Prostate gland (tissue), 2 donors: Measurements from ENCODE around the gene LRRC31. TPM values are rescaled to one million over a fixed set of nuclear protein-coding genes. Genes with fewer than 3 reads are reported as not detected.
A peak's percentile ranks its signal among the peaks of the same experiment; 100 is the strongest.

ENCODE experiments used
- DNase-seq: peaks from one replicate; pipeline ENCODE4 v3.0.0-alpha.2; 2019; ENCODE audit warnings: low spot score
- H3K27ac ChIP-seq, 2 donors: fragments of 200-600 bp; sonication (generic); 2 replicates each; pipeline ENCODE4 v1.5.1; 2017 to 2019
- H3K27me3 ChIP-seq: fragments of 200-600 bp; sonication (generic); replicated peaks from 2 replicates; pipeline ENCODE4 v1.5.1; 2019; ENCODE audit not compliant: insufficient read depth
- H3K36me3 ChIP-seq, 2 donors: fragments of 200-600 bp; sonication (generic); 1 replicate in 1 of 2; 2 replicates in 1 of 2; pipeline versions ENCODE4 v1.5.1 to v1.8.1; 2017 to 2019
- H3K4me1 ChIP-seq: fragments of 200-600 bp; sonication (generic); replicated peaks from 2 replicates; pipeline ENCODE4 v1.5.1; 2019
- H3K4me3 ChIP-seq, 2 donors: fragments of 200-600 bp; sonication (generic); 2 replicates each; pipeline ENCODE4 v1.5.1; 2017 to 2019
- H3K9me3 ChIP-seq: fragments of 200-600 bp; sonication (generic); 2 replicates; pipeline ENCODE4 v1.5.1; 2017
- POLR2A ChIP-seq: fragments of 450-650 bp; IDR thresholded peaks from one replicate; pipeline ENCODE4 v1.6.1; 2016; ENCODE audit warnings: antibody characterized with exemption, mild to moderate bottlenecking
- POLR2AphosphoS5 ChIP-seq: sonication (generic); formaldehyde crosslinking; IDR thresholded peaks from one replicate; pipeline ENCODE4 v1.6.1; 2017; ENCODE audit warnings: antibody characterized with exemption
- WGBS: methylation state at CpG from one replicate; pipeline ENCODE4 v1.1.5; 2018; 5-methylcytosine and 5-hydroxymethylcytosine counted together
- intact Hi-C: fragments of 100-400 bp; cut with DNase I; formaldehyde crosslinking; loops from one replicate; pipeline ENCODE4 v1.14.2; 2022
- total RNA-seq, 2 donors: library from RNA; depleted of rRNA; stranded (reverse); fragments of >200 nt; gene quantifications; one replicate each; pipeline ENCODE4 v1.1.0, GENCODE V29; 2016
- TF ChIP-seq, protein P1 (sequence below), 4 experiments: fragments of 200-600 bp in 2 of 4; fragments of 450-650 bp in 2 of 4; sonication (generic) in 2 of 4; IDR thresholded peaks; 1 replicate in 3 of 4; 2 replicates in 1 of 4; pipeline ENCODE4 v1.5.1; 2016 to 2019; ENCODE audit warnings: antibody characterized with exemption in 4 of 4, mild to moderate bottlenecking in 2 of 4, moderate library complexity in 2 of 4

The LRRC31 gene
- total RNA-seq, 2 donors from 2014 or later: 0.91 to 1.1 TPM

DNA sequence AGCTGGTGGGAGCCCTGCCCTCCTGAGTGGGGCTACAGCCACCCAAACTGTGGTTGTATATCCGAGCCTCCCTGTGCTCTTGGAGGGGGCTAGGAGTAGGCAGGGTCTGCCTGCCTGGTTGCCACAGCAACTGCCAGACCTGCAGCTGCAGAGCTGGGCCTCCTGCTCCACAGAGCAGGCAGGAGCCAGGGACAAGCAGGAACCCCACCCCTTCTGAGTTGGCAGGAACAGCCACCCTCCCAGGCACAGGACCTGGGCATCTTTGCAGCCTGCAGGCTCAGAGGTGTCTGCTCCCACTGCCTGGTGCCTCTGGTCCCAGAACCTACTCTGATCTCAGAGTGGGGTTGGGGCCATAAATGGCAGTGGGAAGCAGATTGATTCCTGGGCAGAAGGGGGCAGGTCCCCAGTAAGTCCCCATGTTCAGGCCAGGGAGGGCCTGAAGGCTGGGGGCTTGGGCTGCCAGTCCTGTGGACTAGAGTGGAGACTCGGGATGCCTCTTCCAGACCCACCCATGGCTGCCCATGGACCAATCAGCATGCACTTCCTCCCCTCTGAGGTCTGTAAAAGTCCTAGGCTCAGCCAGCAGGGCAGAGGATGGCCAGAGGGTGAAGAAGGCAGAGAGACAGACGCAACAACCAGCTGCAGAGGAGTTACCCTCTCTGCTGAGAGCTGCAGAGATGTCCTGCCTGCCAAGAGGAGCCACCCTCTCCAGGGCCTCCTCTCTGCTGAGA, 10.3 kb upstream of the LRRC31 start:
- H3K27me3 ChIP-seq: no peaks in the 10 kb centered on the region
- no peak for DNase-seq
- intact Hi-C loops: no loop called here
- 56% methylated on average over 3 of the region's 3 CpGs for WGBS
- no peaks in the 10 kb centered on the region for H3K36me3 ChIP-seq
- H3K4me1 ChIP-seq: no peaks in the 10 kb centered on the region
- H3K4me3 ChIP-seq: no peak overlapping the region
- TF ChIP-seq POLR2AphosphoS5 (no peak), POLR2A (no peak)
- TF ChIP-seq, protein P1, sequence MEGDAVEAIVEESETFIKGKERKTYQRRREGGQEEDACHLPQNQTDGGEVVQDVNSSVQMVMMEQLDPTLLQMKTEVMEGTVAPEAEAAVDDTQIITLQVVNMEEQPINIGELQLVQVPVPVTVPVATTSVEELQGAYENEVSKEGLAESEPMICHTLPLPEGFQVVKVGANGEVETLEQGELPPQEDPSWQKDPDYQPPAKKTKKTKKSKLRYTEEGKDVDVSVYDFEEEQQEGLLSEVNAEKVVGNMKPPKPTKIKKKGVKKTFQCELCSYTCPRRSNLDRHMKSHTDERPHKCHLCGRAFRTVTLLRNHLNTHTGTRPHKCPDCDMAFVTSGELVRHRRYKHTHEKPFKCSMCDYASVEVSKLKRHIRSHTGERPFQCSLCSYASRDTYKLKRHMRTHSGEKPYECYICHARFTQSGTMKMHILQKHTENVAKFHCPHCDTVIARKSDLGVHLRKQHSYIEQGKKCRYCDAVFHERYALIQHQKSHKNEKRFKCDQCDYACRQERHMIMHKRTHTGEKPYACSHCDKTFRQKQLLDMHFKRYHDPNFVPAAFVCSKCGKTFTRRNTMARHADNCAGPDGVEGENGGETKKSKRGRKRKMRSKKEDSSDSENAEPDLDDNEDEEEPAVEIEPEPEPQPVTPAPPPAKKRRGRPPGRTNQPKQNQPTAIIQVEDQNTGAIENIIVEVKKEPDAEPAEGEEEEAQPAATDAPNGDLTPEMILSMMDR (IDR thresholded peaks at IDR 0.05): no peak
- H3K9me3 ChIP-seq: no peaks in the 10 kb centered on the region
- H3K27ac ChIP-seq: no peak overlapping the region

DNA sequence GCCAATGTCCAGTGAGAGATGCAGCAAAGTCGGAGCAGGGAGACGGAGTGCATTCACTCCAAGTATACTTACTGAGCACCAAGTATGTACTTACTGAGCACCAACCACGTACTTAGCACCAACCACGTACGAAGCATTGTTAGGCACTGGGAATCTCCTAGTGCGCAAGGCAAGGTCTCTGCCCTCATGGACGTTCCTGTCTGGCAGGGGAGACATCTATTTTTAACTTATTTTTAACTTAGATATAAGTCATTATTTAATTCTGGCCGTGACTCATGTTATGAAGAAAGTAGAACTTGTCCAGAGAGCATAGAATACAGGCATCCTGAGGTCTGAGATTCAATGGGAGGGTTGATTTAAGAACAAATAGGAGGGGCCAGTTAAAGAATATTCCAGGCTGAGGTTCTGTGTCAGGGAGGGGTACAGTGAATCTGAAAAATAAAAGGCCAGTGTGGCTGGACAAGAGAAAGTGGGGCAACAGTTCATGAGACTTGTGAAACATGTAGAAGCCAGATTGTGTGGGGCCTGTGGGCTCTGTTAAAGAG, 9.3 kb upstream of the LRRC31 start:
- no peak for TF ChIP-seq POLR2AphosphoS5
- TF ChIP-seq, protein P1 (IDR thresholded peaks at IDR 0.05): no peak
- no peak for TF ChIP-seq POLR2A
- Histone ChIP-seq H3K36me3 (no peaks in the 10 kb centered on the region), H3K27ac (no peak overlapping the region), H3K4me3 (no peak overlapping the region), H3K27me3 (no peaks in the 10 kb centered on the region), H3K4me1 (no peaks in the 10 kb centered on the region), H3K9me3 (no peaks in the 10 kb centered on the region)
- no peak for DNase-seq
- intact Hi-C loops: no loop called here
- 89% methylated on average over 8 of the region's 8 CpGs for WGBS

DNA sequence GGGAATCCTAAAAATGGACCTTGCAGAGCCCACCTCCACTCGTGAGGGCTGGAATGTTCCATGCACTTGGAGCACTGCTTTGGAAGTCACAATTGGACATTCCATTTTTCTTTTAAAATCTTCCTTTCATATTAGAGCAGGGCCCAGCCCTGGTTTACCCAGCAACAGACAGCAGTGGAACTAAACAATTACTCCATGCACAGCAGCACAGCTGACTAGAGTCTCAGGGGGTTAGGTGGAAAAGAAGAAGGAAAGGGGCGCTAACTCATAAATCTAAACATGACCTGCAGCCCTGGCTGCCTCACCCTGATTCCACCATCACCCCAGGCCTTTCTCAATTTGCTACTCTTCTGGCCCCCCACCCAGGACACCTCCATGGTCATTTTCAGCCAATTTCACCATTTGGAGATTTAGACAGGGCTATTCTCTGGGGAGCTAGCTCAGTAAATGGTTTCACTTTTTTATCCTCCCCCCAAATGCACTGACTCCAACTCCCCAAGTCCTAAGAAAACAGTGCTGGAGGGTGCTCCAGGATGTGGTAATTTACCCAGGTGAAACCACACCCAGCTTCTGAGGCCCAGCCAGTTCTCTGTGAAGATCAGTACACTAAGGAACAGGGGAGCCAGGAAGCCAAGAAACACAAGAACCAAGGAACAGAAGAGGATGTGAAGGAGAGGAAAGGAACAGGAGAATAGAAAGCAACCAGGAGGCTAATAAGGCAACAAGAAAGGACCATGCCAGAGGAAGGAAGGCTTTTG, 1.6 kb upstream of the LRRC31 start:
- WGBS: 86% methylated on average over 2 of the region's 2 CpGs
- Histone ChIP-seq H3K9me3 (no peaks in the 10 kb centered on the region), H3K4me3 (no peak overlapping the region), H3K4me1 (no peaks in the 10 kb centered on the region), H3K27ac (peak overlapping the region; percentile 64 to 71), H3K36me3 (no peaks in the 10 kb centered on the region), H3K27me3 (no peaks in the 10 kb centered on the region)
- peak; percentile 81 for DNase-seq
- intact Hi-C loops: loop anchor here (5.0 kb wide), 1 partner anchor 91 kb away; no protein-coding TSS in a partner anchor
- TF ChIP-seq, protein P1 (IDR thresholded peaks at IDR 0.05): no peak
- peak; percentile 84 for TF ChIP-seq POLR2AphosphoS5

DNA sequence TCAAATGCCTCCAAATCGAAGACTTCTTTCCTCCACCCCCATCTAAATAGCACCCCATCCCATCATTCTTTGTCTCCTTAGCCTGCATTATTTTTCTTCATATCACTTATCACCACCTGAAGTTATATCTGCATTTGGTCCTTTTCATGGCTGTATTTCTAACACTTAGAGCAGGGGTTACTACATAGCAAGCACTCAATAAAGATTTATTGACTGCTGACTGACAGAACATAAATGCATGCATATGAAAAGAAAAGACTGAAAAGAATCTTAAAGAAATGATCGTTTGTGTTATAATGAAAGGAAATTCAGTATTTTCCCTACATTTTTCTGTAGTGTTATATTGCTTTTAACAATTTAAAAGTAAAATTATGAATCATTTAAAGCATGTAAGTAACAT, 1.4 kb downstream of the LRRC31 start:
- intact Hi-C loops: loop anchor here (10.0 kb wide), 1 partner anchor 316 kb away; the partner anchor contains the start of gene PHC3
- H3K4me3 ChIP-seq: no peak overlapping the region
- TF ChIP-seq POLR2A (no peak), POLR2AphosphoS5 (no peak)
- TF ChIP-seq, protein P1 (IDR thresholded peaks at IDR 0.05): no peak
- no peaks in the 10 kb centered on the region for H3K9me3 ChIP-seq
- no peak overlapping the region for H3K27ac ChIP-seq
- WGBS: 75% methylated on average over 2 of the region's 2 CpGs
- no peaks in the 10 kb centered on the region for H3K27me3 ChIP-seq
- H3K4me1 ChIP-seq: no peaks in the 10 kb centered on the region
- no peak for DNase-seq
- H3K36me3 ChIP-seq: no peaks in the 10 kb centered on the region
